GM12878 (cell line): ENCODE data around the gene NAV2. TPM values are rescaled to one million over a fixed set of nuclear protein-coding genes. Genes with fewer than 3 reads are reported as not detected.

Experiments
- ATAC-seq: fragments of 200-7000 bp; cut with Tn5 transposase; 3 replicates; pipeline ENCODE4 v1.9.1; 2020; ENCODE audit warnings: mild to moderate bottlenecking, moderate library complexity
- BruUV-seq: library from RNA; stranded (reverse); fragments of 400-500 nt; replicated peaks from 2 replicates; lab custom pipeline; 2021; lab: Mats Ljungman, UMichigan
- CTCF ChIA-PET: fragments of 300-600 bp; sonication (Branson Sonifier 250); formaldehyde crosslinking; extraction: SDS; loops from one replicate; lab custom pipeline; 2021; ENCODE audit warnings: inconsistent platforms; lab: Yijun Ruan, JAX
- POLR2A ChIA-PET: fragments of 350-600 bp; formaldehyde crosslinking; extraction: SDS; loops from one replicate; lab custom pipeline; 2021; ENCODE audit warnings: inconsistent platforms; lab: Charles Lee
- RAD21 ChIA-PET: fragments of 300-600 bp; sonication (Branson Sonifier 250); formaldehyde crosslinking; loops from one replicate; lab custom pipeline; 2023; ENCODE audit warnings: antibody characterized with exemption; ENCODE audit not compliant: unreplicated experiment; lab: Charles Lee
- SMC1A ChIA-PET: fragments of 300-600 bp; sonication (Branson Sonifier 250); formaldehyde crosslinking; loops from one replicate; lab custom pipeline; 2023; ENCODE audit not compliant: unreplicated experiment, uncharacterized antibody; lab: Charles Lee
- DNase-seq: peaks from one replicate; pipeline ENCODE4 v3.0.0-alpha.2; 2011; ENCODE audit warnings: low read depth, low spot score
- FAIRE-seq: peaks from 3 replicates; lab custom pipeline; 2011; peaks lifted over from hg19 to GRCh38; lab: Jason Lieb, UNC
- H2AFZ ChIP-seq: 2 replicates; pipeline ENCODE4 v1.6.0; 2011; ENCODE audit warnings: low read depth, low read length, control low read depth; ENCODE audit not compliant: control insufficient read depth
- H3K27ac ChIP-seq: 2 replicates; pipeline ENCODE4 v1.5.1; 2011; ENCODE audit warnings: control low read depth; ENCODE audit not compliant: control insufficient read depth, insufficient read depth
- H3K27me3 ChIP-seq, 2 experiments: replicated peaks in 1 of 2; 2 replicates each; pipeline versions ENCODE4 v1.6.0 to v1.6.1; 2011; ENCODE audit warnings: low read length in 1 of 2; ENCODE audit not compliant: control insufficient read depth in 2 of 2, insufficient read depth in 2 of 2
- H3K36me3 ChIP-seq, 2 experiments: 2 replicates each; pipeline ENCODE4 v1.5.1; 2011; ENCODE audit warnings: low read length in 1 of 2; ENCODE audit not compliant: control insufficient read depth in 2 of 2, insufficient read depth in 2 of 2
- H3K4me1 ChIP-seq: 2 replicates; pipeline ENCODE4 v1.6.1; 2011; ENCODE audit warnings: mild to moderate bottlenecking, low read length, moderate library complexity, mixed read lengths; ENCODE audit not compliant: control insufficient read depth, insufficient read depth
- H3K4me2 ChIP-seq: 2 replicates; pipeline ENCODE4 v1.6.0; 2011; ENCODE audit warnings: control low read depth; ENCODE audit not compliant: control insufficient read depth, insufficient read depth
- H3K4me3 ChIP-seq: fragments of 200-600 bp; sonication (generic); 2 replicates; pipeline ENCODE4 v1.5.1; 2016
- H3K79me2 ChIP-seq: 2 replicates; pipeline ENCODE4 v1.6.0; 2011; ENCODE audit warnings: low read length; ENCODE audit not compliant: control insufficient read depth, insufficient read depth
- H3K9ac ChIP-seq: 2 replicates; pipeline ENCODE4 v1.8.0; 2011; ENCODE audit warnings: low read length, control low read depth, mixed read lengths; ENCODE audit not compliant: control insufficient read depth, insufficient read depth
- H3K9me3 ChIP-seq: replicated peaks from 3 replicates; pipeline ENCODE4 v1.5.1; 2011; ENCODE audit warnings: mild to moderate bottlenecking, low read length; ENCODE audit not compliant: control insufficient read depth, insufficient read depth
- H4K20me1 ChIP-seq: 2 replicates; pipeline ENCODE4 v1.6.0; 2011; ENCODE audit not compliant: control insufficient read depth, insufficient read depth
- ATF3 ChIP-seq: IDR thresholded peaks from 2 replicates; pipeline ENCODE4 v1.6.1; 2011; ENCODE audit warnings: low read depth, mild to moderate bottlenecking, low read length, moderate library complexity, borderline replicate concordance; ENCODE audit errors: extremely low read depth
- BRCA1 ChIP-seq: IDR thresholded peaks from 2 replicates; pipeline ENCODE4 v1.6.1; 2011; ENCODE audit warnings: low read depth, low read length, improper control_type of control experiment
- CEBPB ChIP-seq, 2 experiments: fragments of 150-350 bp in 1 of 2; IDR thresholded peaks; 2 replicates each; pipeline ENCODE4 v1.6.1; 2012 to 2014; ENCODE audit warnings: low read depth in 2 of 2, low read length in 2 of 2, borderline replicate concordance in 1 of 2, inconsistent platforms in 1 of 2
- MEF2B ChIP-seq: fragments of 450-650 bp; IDR thresholded peaks from 2 replicates; pipeline ENCODE4 v1.6.1; 2018; ENCODE audit warnings: mild to moderate bottlenecking, moderate library complexity; ENCODE audit not compliant: partially characterized antibody, poor library complexity, severe bottlenecking
- MTA3 ChIP-seq: IDR thresholded peaks from 2 replicates; pipeline ENCODE4 v1.6.1; 2012; ENCODE audit warnings: low read length, inconsistent platforms, borderline replicate concordance
- NFIC ChIP-seq: IDR thresholded peaks from 2 replicates; pipeline ENCODE4 v1.6.1; 2012; ENCODE audit warnings: low read depth, mild to moderate bottlenecking, inconsistent platforms, low read length, moderate library complexity
- PKNOX1 ChIP-seq: fragments of 450-650 bp; IDR thresholded peaks from 2 replicates; pipeline ENCODE4 v1.6.1; 2016; ENCODE audit warnings: mild to moderate bottlenecking
- RELA ChIP-seq: fragments of 450-650 bp; IDR thresholded peaks from 2 replicates; pipeline ENCODE4 v1.8.0; 2014; ENCODE audit warnings: borderline replicate concordance; ENCODE audit not compliant: partially characterized antibody
- SKIL ChIP-seq: fragments of 450-650 bp; IDR thresholded peaks from 2 replicates; pipeline ENCODE4 v1.6.1; 2017; ENCODE audit warnings: mild to moderate bottlenecking, low read depth, inconsistent platforms; ENCODE audit not compliant: poor library complexity, severe bottlenecking
- SMAD1 ChIP-seq: fragments of 450-650 bp; IDR thresholded peaks from 2 replicates; pipeline ENCODE4 v1.6.1; 2018; ENCODE audit warnings: mild to moderate bottlenecking, low read depth; ENCODE audit not compliant: partially characterized antibody
- TAF1 ChIP-seq: IDR thresholded peaks from 2 replicates; pipeline ENCODE4 v1.6.1; 2011; ENCODE audit warnings: mild to moderate bottlenecking, low read depth, low read length, borderline replicate concordance
- YBX1 ChIP-seq: fragments of 450-650 bp; IDR thresholded peaks from 2 replicates; pipeline ENCODE4 v1.6.1; 2016; ENCODE audit warnings: antibody characterized with exemption
- WGBS: methylation state at CpG from one replicate; pipeline ENCODE4 v1.1.6; 2016; ENCODE audit warnings: low lambda C conversion rate; ENCODE audit not compliant: insufficient replicate concordance, insufficient coverage; ENCODE audit errors: missing lambda C conversion rate; 5-methylcytosine and 5-hydroxymethylcytosine counted together
- in situ Hi-C: fragments of 300-500 bp; cut with MboI; formaldehyde crosslinking; loops from 9 replicates; pipeline ENCODE4 v1.14.3; 2018; ENCODE audit warnings: mixed read lengths
- intact Hi-C: fragments of 100-400 bp; cut with micrococcal nuclease; formaldehyde crosslinking; loops from one replicate; pipeline ENCODE4 v1.14.2; 2022; ENCODE audit not compliant: unreplicated experiment
- polyA plus RNA-seq, 11 experiments: library from polyadenylated mRNA; depleted of rRNA in 4 of 11; unstranded in 6 of 11; stranded (reverse) in 5 of 11; fragments of >200 nt; fragmentation: Nextera tagmentation in 4 of 11; fragmentation: Illumina TruSeq in 1 of 11; extraction: Ambion mirVana in 4 of 11; extraction: Trizol in 1 of 11; gene quantifications; 1 replicate in 1 of 11; 2 replicates in 10 of 11; pipeline versions ENCODE4 v1.2.1 to v1.2.3, GENCODE V29; 2011 to 2016; ENCODE audit warnings: inconsistent platforms in 2 of 11, missing spikeins in 2 of 11, low read depth in 1 of 11
- total RNA-seq, 4 experiments: library from RNA; depleted of rRNA in 3 of 4; stranded (reverse); fragments of >200 nt in 3 of 4; fragmentation: Illumina TruSeq in 1 of 4; extraction: Trizol in 1 of 4; gene quantifications; 2 replicates each; pipeline versions ENCODE4 v1.2.1 to v1.2.3, GENCODE V29; 2013 to 2021

NAV2 gene
- total and polyA plus RNA-seq, 10 of the 15 experiments (the other 5 are each of a cell fraction or from before 2014, with no cell fraction given): 0.35 to 6.1 (median 1.1) TPM

- SMC1A ChIA-PET: no interaction called here
- Histone ChIP-seq H4K20me1 (no peaks in the 10 kb centered on the region), H3K36me3 (no peaks in the 10 kb centered on the region), H3K9ac (no peak overlapping the region), H3K9me3 (no peaks in the 10 kb centered on the region), H2AFZ (no peak overlapping the region), H3K4me3 (no peak overlapping the region), H3K27me3 (peaks cover 0 to 2% of the 10 kb centered on the region in 2 experiments; a peak in 1 of 4 replicates), H3K79me2 (no peaks in the 10 kb centered on the region), H3K4me2 (no peak overlapping the region), H3K27ac (no peak overlapping the region), H3K4me1 (no peaks in the 10 kb centered on the region)
- POLR2A ChIA-PET: interaction anchor here (0.6 kb wide), 1 partner anchor 65 kb away, joined by 3 read pairs; no protein-coding TSS in a partner anchor
- no peak for DNase-seq
- no TSS peak for BruUV-seq
- in situ Hi-C loops: no loop called here
- CTCF ChIA-PET: no interaction called here
- RAD21 ChIA-PET: no interaction called here
- ATAC-seq: no peak
- FAIRE-seq: no peak
- WGBS: 38% methylated on average over 7 of the region's 7 CpGs
- intact Hi-C loops: no loop called here
- TF ChIP-seq CEBPB (IDR thresholded peaks at IDR 0.05; ENCODE audit: borderline replicate concordance in 1 of 2, low read depth in 2 of 2, low read length in 2 of 2) (no peak), BRCA1 (no peak)
Observed at GRCh38 chr11:20013346-20014066, 300.9 kb downstream of the NAV2 start.

GRCh38 chr11:20014067-20014402, 301.4 kb downstream of the NAV2 start:
- no peaks in the 10 kb centered on the region for H3K4me1 ChIP-seq
- no peaks in the 10 kb centered on the region for H3K36me3 ChIP-seq
- no peak for FAIRE-seq
- no peak overlapping the region for H3K4me2 ChIP-seq
- BruUV-seq: no TSS peak
- ChIA-PET RAD21 (no interaction called here), SMC1A (no interaction called here), CTCF (no interaction called here), POLR2A (interaction anchor here (0.6 kb wide), 1 partner anchor 64 kb away, joined by 3 read pairs; no protein-coding TSS in a partner anchor)
- H3K27me3 ChIP-seq: peaks cover 0 to 2% of the 10 kb centered on the region in 2 experiments; a peak in 1 of 4 replicates
- 44% methylated on average over 2 of the region's 2 CpGs for WGBS
- no peak for TF ChIP-seq SMAD1
- TF ChIP-seq MTA3: no peak
- no peak for TF ChIP-seq PKNOX1
- no peak for TF ChIP-seq YBX1
- no peak for TF ChIP-seq TAF1
- TF ChIP-seq NFIC: no peak
- no peak for TF ChIP-seq SKIL
- TF ChIP-seq RELA: no peak
- no peak for TF ChIP-seq ATF3
- TF ChIP-seq MEF2B: no peak
- H3K79me2 ChIP-seq: no peaks in the 10 kb centered on the region
- intact Hi-C loops: no loop called here
- H4K20me1 ChIP-seq: no peaks in the 10 kb centered on the region
- H3K27ac ChIP-seq: no peak overlapping the region
- no peak for ATAC-seq
- no peak for DNase-seq
- no peaks in the 10 kb centered on the region for H3K9me3 ChIP-seq
- in situ Hi-C loops: no loop called here
- no peak overlapping the region for H2AFZ ChIP-seq
- H3K9ac ChIP-seq: no peak overlapping the region
- no peak overlapping the region for H3K4me3 ChIP-seq
